CD4-positive, alpha-beta memory T cell (primary cell): ENCODE data around the gene FMN1. TPM values are rescaled to one million over a fixed set of nuclear protein-coding genes. Genes with fewer than 3 reads are reported as not detected.

Source experiments
- CTCF ChIA-PET: fragments of 350-600 bp; sonication (Branson Sonifier 250); formaldehyde crosslinking; loops from one replicate; lab custom pipeline; 2021; ENCODE audit warnings: inconsistent platforms; ENCODE audit not compliant: partially characterized antibody; lab: Charles Lee
- POLR2A ChIA-PET: fragments of 350-600 bp; sonication (Branson Sonifier 250); formaldehyde crosslinking; loops from one replicate; lab custom pipeline; 2021; ENCODE audit not compliant: partially characterized antibody; lab: Charles Lee
- DNase-seq, 5 donors: peaks; one replicate each; pipeline versions ENCODE4 v3.0.0 to v3.0.0-alpha.2; 2020 to 2022; ENCODE audit warnings: mixed read lengths in 1 of 5
- H3K27ac ChIP-seq: one replicate; pipeline ENCODE4 v1.7.0; 2013; ENCODE audit warnings: low read depth, low read length
- H3K27me3 ChIP-seq: 2 replicates; pipeline ENCODE4 v1.7.0; 2013; ENCODE audit warnings: mild to moderate bottlenecking, low read length, moderate library complexity; ENCODE audit not compliant: insufficient read depth
- H3K36me3 ChIP-seq: 2 replicates; pipeline ENCODE4 v1.7.0; 2013; ENCODE audit warnings: mild to moderate bottlenecking, low read length, moderate library complexity; ENCODE audit not compliant: insufficient read depth
- H3K4me1 ChIP-seq: 2 replicates; pipeline ENCODE4 v1.7.0; 2013; ENCODE audit warnings: mild to moderate bottlenecking, low read length, moderate library complexity; ENCODE audit not compliant: insufficient read depth
- H3K4me3 ChIP-seq, 2 donors: one replicate each; pipeline ENCODE4 v1.7.0; 2013; ENCODE audit warnings: low read length in 2 of 2, mild to moderate bottlenecking in 1 of 2
- H3K9me3 ChIP-seq, 2 donors: one replicate each; pipeline ENCODE4 v1.7.0; 2013; ENCODE audit warnings: low read length in 2 of 2, control low read depth in 1 of 2; ENCODE audit not compliant: control insufficient read depth in 1 of 2
- H3K27ac Mint-ChIP-seq, 7 donors: one replicate each; pipeline ENCODE4 v1.8.0; 2020 to 2021; ENCODE audit warnings: mixed read lengths in 7 of 7, mild to moderate bottlenecking in 6 of 7, inconsistent platforms in 3 of 7, moderate library complexity in 3 of 7
- H3K27me3 Mint-ChIP-seq, 2 donors: one replicate each; pipeline ENCODE4 v1.8.0; 2020 to 2021; ENCODE audit warnings: mixed read lengths in 2 of 2
- H3K36me3 Mint-ChIP-seq, 2 donors: one replicate each; pipeline ENCODE4 v1.8.0; 2020 to 2021; ENCODE audit warnings: mixed read lengths in 2 of 2, inconsistent platforms in 1 of 2, mild to moderate bottlenecking in 1 of 2
- H3K4me1 Mint-ChIP-seq, 4 donors: one replicate each; pipeline ENCODE4 v1.8.0; 2020 to 2021; ENCODE audit warnings: mixed read lengths in 4 of 4, mild to moderate bottlenecking in 1 of 4
- H3K4me3 Mint-ChIP-seq, 8 donors: one replicate each; pipeline ENCODE4 v1.8.0; 2020 to 2021; ENCODE audit warnings: mixed read lengths in 8 of 8, mild to moderate bottlenecking in 7 of 8, moderate library complexity in 6 of 8, inconsistent platforms in 3 of 8
- H3K9me3 Mint-ChIP-seq, 8 donors: one replicate each; pipeline ENCODE4 v1.8.0; 2020 to 2021; ENCODE audit warnings: mixed read lengths in 8 of 8, mild to moderate bottlenecking in 5 of 8, inconsistent platforms in 3 of 8, moderate library complexity in 1 of 8
- intact Hi-C: fragments of 100-400 bp; cut with micrococcal nuclease; formaldehyde crosslinking; loops from one replicate; pipeline ENCODE4 v1.15.1; 2023
- polyA plus RNA-seq, 2 donors: library from polyadenylated mRNA; unstranded; fragments of 300-500 nt; fragmentation: Illumina TruSeq; gene quantifications; one replicate each; pipeline ENCODE4 v1.2.3, GENCODE V29; 2021
- total RNA-seq, 2 experiments: library from RNA; stranded (reverse); gene quantifications; one replicate each; pipeline ENCODE4 v1.2.3, GENCODE V29; 2021

FMN1 gene
- total and polyA plus RNA-seq, 4 experiments from 2014 or later, result 0.02 to 0.84 (median 0.38) TPM

GRCh38 chr15:33093222-33093621 is 101.3 kb downstream of the FMN1 start:
- H3K4me3 Mint-ChIP-seq, result no peak overlapping the region
- peak overlapping the region in 2 of 7 donors; percentile 53 to 55 for H3K27ac Mint-ChIP-seq
- POLR2A ChIA-PET, result no interaction called here
- H3K36me3 Mint-ChIP-seq, result no peaks in the 10 kb centered on the region
- intact Hi-C loops, result no loop called here
- H3K4me1 Mint-ChIP-seq, result peaks cover 0 to 34% (median 7%) of the 10 kb centered on the region in 4 donors
- H3K4me1 ChIP-seq, result peaks cover 10% of the 10 kb centered on the region
- no peak for DNase-seq
- H3K36me3 ChIP-seq, result no peaks in the 10 kb centered on the region
- H3K27me3 Mint-ChIP-seq, result peaks cover 0 to 1% of the 10 kb centered on the region in 2 donors
- no peak overlapping the region for H3K27ac ChIP-seq
- H3K9me3 ChIP-seq, result no peaks in the 10 kb centered on the region
- no peaks in the 10 kb centered on the region for H3K9me3 Mint-ChIP-seq
- CTCF ChIA-PET, result no interaction called here
- no peaks in the 10 kb centered on the region for H3K27me3 ChIP-seq
- H3K4me3 ChIP-seq, result no peak overlapping the region

GRCh38 chr15:33091983-33092693 is 102.4 kb downstream of the FMN1 start:
- no peak overlapping the region for H3K4me3 ChIP-seq
- peaks cover 10% of the 10 kb centered on the region for H3K4me1 ChIP-seq
- Mint-ChIP-seq H3K36me3 (no peaks in the 10 kb centered on the region), H3K27me3 (peaks cover 0 to 3% of the 10 kb centered on the region in 2 donors), H3K27ac (peak overlapping the region in 4 of 7 donors; percentile 29 to 93 (median 79)), H3K4me1 (peaks cover 0 to 37% (median 7%) of the 10 kb centered on the region in 4 donors), H3K9me3 (peaks cover 0 to 1% (median 0%) of the 10 kb centered on the region in 8 donors), H3K4me3 (peak overlapping the region in 5 of 8 donors; percentile 8 to 89 (median 88))
- peak overlapping the region; percentile 8 for H3K27ac ChIP-seq
- intact Hi-C loops, result no loop called here
- ChIA-PET POLR2A (no interaction called here), CTCF (interaction anchor here (1.0 to 1.7 kb wide), 2 partner anchors 12 to 40 kb away, joined by 4 read pairs; no protein-coding TSS in a partner anchor)
- H3K9me3 ChIP-seq, result no peaks in the 10 kb centered on the region
- H3K27me3 ChIP-seq, result no peaks in the 10 kb centered on the region
- peak in 2 of 5 donors; percentile 26 to 45 for DNase-seq
- no peaks in the 10 kb centered on the region for H3K36me3 ChIP-seq

- peaks cover 0 to 3% of the 10 kb centered on the region in 2 donors for H3K27me3 Mint-ChIP-seq
- ChIA-PET CTCF (interaction anchor here (1.0 to 1.3 kb wide), 2 partner anchors 20 to 610 kb away, joined by 3 to 4 read pairs; no protein-coding TSS in a partner anchor), POLR2A (no interaction called here)
- Histone ChIP-seq H3K9me3 (no peaks in the 10 kb centered on the region), H3K27ac (peak overlapping the region; percentile 9), H3K27me3 (no peaks in the 10 kb centered on the region), H3K36me3 (no peaks in the 10 kb centered on the region), H3K4me3 (no peak overlapping the region), H3K4me1 (peaks cover 15% of the 10 kb centered on the region)
- H3K36me3 Mint-ChIP-seq, result no peaks in the 10 kb centered on the region
- intact Hi-C loops, result loop anchor here (5.0 kb wide), 1 partner anchor 137 kb away; no protein-coding TSS in a partner anchor
- H3K4me3 Mint-ChIP-seq, result peak overlapping the region in 4 of 8 donors; percentile 79 to 89 (median 84)
- H3K27ac Mint-ChIP-seq, result peak overlapping the region in 3 of 7 donors; percentile 42 to 92 (median 87)
- no peak for DNase-seq
- peaks cover 0 to 43% (median 7%) of the 10 kb centered on the region in 4 donors for H3K4me1 Mint-ChIP-seq
- peaks cover 0 to 1% (median 0%) of the 10 kb centered on the region in 8 donors for H3K9me3 Mint-ChIP-seq
Observed at GRCh38 chr15:33089878-33090757, 104.4 kb downstream of the FMN1 start.

GRCh38 chr15:33089165-33089877 is 105.2 kb downstream of the FMN1 start:
- Histone ChIP-seq H3K4me1 (peaks cover 15% of the 10 kb centered on the region), H3K27me3 (no peaks in the 10 kb centered on the region), H3K4me3 (no peak overlapping the region), H3K27ac (no peak overlapping the region), H3K36me3 (no peaks in the 10 kb centered on the region), H3K9me3 (no peaks in the 10 kb centered on the region)
- H3K9me3 Mint-ChIP-seq, result peaks cover 0 to 1% (median 0%) of the 10 kb centered on the region in 8 donors
- H3K4me3 Mint-ChIP-seq, result peak overlapping the region in 4 of 8 donors; percentile 6 to 81 (median 64)
- peaks cover 0 to 4% of the 10 kb centered on the region in 2 donors for H3K27me3 Mint-ChIP-seq
- H3K36me3 Mint-ChIP-seq, result no peaks in the 10 kb centered on the region
- peak overlapping the region in 3 of 7 donors; percentile 2 to 93 (median 84) for H3K27ac Mint-ChIP-seq
- ChIA-PET POLR2A (no interaction called here), CTCF (interaction anchor here (1.0 to 4.2 kb wide), 3 partner anchors 21 to 611 kb away, joined by 3 to 17 read pairs (median 4); no protein-coding TSS in a partner anchor)
- intact Hi-C loops, result loop anchor here (5.0 kb wide), 1 partner anchor 138 kb away; no protein-coding TSS in a partner anchor
- DNase-seq, result no peak
- H3K4me1 Mint-ChIP-seq, result peaks cover 0 to 43% (median 7%) of the 10 kb centered on the region in 4 donors

GRCh38 chr15:33086500-33087121 is 107.9 kb downstream of the FMN1 start:
- Histone ChIP-seq H3K36me3 (no peaks in the 10 kb centered on the region), H3K27ac (no peak overlapping the region), H3K4me3 (no peak overlapping the region), H3K9me3 (no peaks in the 10 kb centered on the region), H3K4me1 (peaks cover 6% of the 10 kb centered on the region), H3K27me3 (no peaks in the 10 kb centered on the region)
- H3K9me3 Mint-ChIP-seq, result peaks cover 0 to 1% (median 0%) of the 10 kb centered on the region in 8 donors
- POLR2A ChIA-PET, result no interaction called here
- intact Hi-C loops, result loop anchor here (1.0 to 5.0 kb wide), 2 partner anchors 46 to 141 kb away; no protein-coding TSS in a partner anchor
- H3K36me3 Mint-ChIP-seq, result no peaks in the 10 kb centered on the region
- DNase-seq, result peak in 4 of 5 donors; percentile 9 to 59 (median 44)
- CTCF ChIA-PET, result interaction anchor here (0.7 to 4.2 kb wide), 7 partner anchors 15 to 618 kb away, joined by 3 to 17 read pairs (median 3); partner anchors contain the start of gene FMN1
- H3K27ac Mint-ChIP-seq, result peak overlapping the region in 3 of 7 donors; percentile 41 to 61 (median 60)
- peaks cover 0 to 34% (median 0%) of the 10 kb centered on the region in 4 donors for H3K4me1 Mint-ChIP-seq
- peak overlapping the region in 4 of 8 donors; percentile 55 to 65 (median 62) for H3K4me3 Mint-ChIP-seq
- peaks cover 0 to 4% of the 10 kb centered on the region in 2 donors for H3K27me3 Mint-ChIP-seq

- peaks cover 0 to 1% (median 0%) of the 10 kb centered on the region in 8 donors for H3K9me3 Mint-ChIP-seq
- Histone ChIP-seq H3K27me3 (no peaks in the 10 kb centered on the region), H3K9me3 (no peaks in the 10 kb centered on the region), H3K4me1 (peaks cover 6% of the 10 kb centered on the region), H3K27ac (no peak overlapping the region), H3K4me3 (no peak overlapping the region), H3K36me3 (no peaks in the 10 kb centered on the region)
- no peaks in the 10 kb centered on the region for H3K36me3 Mint-ChIP-seq
- peaks cover 0 to 40% (median 0%) of the 10 kb centered on the region in 4 donors for H3K4me1 Mint-ChIP-seq
- ChIA-PET CTCF (interaction anchor here (2.8 kb wide), 1 partner anchor 616 kb away, joined by 11 read pairs; no protein-coding TSS in a partner anchor), POLR2A (no interaction called here)
- intact Hi-C loops, result loop anchor here (5.0 kb wide), 1 partner anchor 143 kb away; no protein-coding TSS in a partner anchor
- H3K27ac Mint-ChIP-seq, result no peak overlapping the region
- no peak overlapping the region for H3K4me3 Mint-ChIP-seq
- H3K27me3 Mint-ChIP-seq, result peaks cover 0 to 5% of the 10 kb centered on the region in 2 donors
- no peak for DNase-seq
Observed at GRCh38 chr15:33084661-33085060, 109.9 kb downstream of the FMN1 start.
